Stimulated activated CD8-positive, alpha-beta memory T cell treated with anti-CD3 and anti-CD28 coated beads, Interleukin-2, amount 100 ng/mL, for 48 hours (primary cell): ENCODE data around the gene WWTR1.

ENCODE experiments used
- DNase-seq, 2 donors: peaks; one replicate each; pipeline ENCODE4 v3.0.0-alpha.2; 2020; ENCODE audit warnings: low read depth in 2 of 2

The WWTR1 gene

GRCh38 chr3:149534082-149534481 is 123.7 kb downstream of the WWTR1 start:
- DNase-seq = no peak

GRCh38 chr3:149532489-149533180 is 125.2 kb downstream of the WWTR1 start:
- DNase-seq = no peak

DNA sequence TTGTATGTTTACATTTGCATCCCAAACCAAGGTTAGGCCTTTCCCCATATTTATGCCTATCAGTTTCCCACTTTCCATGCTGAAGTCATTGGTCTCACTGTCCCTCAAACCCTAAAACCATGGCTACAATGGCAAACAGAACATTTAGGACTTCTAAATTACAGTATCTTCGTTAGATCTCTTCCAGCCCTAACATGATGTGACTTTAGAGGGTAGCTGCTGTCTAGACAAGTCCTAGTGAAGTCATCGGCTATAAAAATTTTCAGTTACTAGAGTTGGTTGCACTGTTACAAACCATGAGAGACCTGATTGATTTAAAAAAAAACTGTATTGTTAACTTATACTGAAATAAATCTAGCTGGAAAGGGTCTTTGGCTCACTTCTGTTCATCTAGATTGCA is 128.7 kb downstream of the WWTR1 start:
- no peak for DNase-seq

GRCh38 chr3:149528340-149528650 is 129.5 kb downstream of the WWTR1 start:
- DNase-seq = no peak

- DNase-seq = no peak
Observed at GRCh38 chr3:149527531-149528339, 130.1 kb downstream of the WWTR1 start.

DNA sequence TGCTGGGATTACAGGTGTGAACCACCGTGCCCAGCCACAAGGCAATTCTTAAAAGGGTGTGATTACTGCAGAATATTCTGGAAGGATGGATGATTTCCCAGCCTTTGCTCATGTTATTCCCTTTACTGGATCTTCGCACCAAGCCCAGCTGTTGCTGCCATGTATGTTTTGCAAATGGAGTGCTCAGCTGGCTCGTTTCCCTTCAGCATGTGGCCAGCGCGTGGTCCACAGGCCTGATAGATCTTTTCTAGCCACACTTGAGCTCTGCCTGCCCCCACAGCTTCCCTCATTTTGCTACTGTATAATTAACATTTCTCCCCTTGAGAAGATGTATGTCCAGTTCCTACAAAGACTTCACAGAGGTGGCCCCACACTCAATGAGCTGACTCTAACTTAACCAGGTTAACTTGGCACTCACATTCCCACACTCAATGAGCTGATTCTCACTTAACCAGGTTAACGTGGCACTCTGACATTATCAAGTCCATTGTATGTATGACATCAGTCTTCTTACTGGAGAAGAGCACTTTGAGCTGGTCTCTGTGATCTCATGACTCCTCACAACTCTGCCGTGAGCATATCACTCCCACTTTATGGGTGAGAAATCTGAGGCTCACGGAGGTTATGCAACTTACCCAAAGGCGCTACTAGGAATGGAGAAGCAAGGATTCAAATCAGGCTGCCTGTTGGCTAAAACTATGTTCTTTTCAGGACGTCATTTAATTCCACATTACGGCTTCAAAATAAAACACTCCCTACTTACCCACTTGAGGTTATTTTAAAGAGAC is 134.1 kb downstream of the WWTR1 start:
- no peak for DNase-seq

- DNase-seq = no peak
Observed at GRCh38 chr3:149519912-149520311, 137.9 kb downstream of the WWTR1 start.

DNA sequence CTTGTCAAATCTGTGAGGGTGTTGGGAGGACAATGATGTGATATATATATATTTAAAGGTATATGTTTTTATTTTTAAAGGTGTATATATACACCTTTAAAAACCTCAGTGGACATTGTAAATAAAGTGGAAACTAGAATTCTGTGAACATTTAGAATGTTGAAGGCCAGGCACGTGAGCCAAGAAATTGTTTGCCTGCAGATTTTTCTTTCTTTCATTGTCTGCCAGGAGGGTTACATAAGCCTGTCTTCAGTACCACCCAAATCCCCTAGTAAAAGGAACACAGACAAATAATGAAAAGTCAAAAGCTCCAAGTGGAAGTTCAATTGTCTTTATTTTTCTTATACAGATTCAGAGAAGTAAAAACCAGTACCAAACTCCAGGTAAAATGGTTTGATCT is 140.9 kb downstream of the WWTR1 start:
- DNase-seq = no peak

- DNase-seq = no peak
Observed at GRCh38 chr3:149515249-149515648, 142.6 kb downstream of the WWTR1 start.

GRCh38 chr3:149514471-149514870 is 143.4 kb downstream of the WWTR1 start:
- DNase-seq = no peak

- no peak for DNase-seq
Observed at GRCh38 chr3:149512073-149512782, 145.6 kb downstream of the WWTR1 start.

DNA sequence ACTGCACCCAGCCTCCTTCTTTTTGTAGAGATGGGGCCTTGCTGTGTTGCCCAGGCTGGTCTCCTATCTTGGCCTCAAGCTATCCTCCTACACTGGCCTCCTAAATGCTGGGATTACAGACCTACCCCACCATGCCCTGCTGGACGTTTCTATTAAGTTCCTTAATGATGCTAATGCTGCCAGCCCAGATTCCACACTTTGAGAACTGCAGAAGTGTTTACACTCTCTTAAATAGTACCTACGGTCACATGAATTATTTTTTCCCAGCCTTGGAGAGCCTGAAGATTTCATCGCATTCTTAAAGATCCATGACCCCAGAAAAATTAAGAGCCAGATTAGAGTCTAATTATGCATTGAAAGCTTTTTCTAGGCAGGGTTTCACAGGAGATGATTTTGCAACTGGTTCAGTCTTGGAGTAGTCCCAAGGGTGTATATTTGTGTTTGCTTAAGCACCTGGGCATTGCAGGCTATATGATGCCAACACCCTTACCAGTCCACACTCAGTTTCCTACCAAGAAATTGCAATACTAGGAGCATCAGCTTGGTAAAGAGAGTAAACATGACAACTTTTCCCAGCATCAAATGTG is 146.7 kb downstream of the WWTR1 start:
- DNase-seq = no peak

GRCh38 chr3:149510480-149510879 is 147.3 kb downstream of the WWTR1 start:
- no peak for DNase-seq

GRCh38 chr3:149509526-149509925 is 148.3 kb downstream of the WWTR1 start:
- DNase-seq = no peak

GRCh38 chr3:149507491-149508324 is 150.1 kb downstream of the WWTR1 start:
- no peak for DNase-seq

DNA sequence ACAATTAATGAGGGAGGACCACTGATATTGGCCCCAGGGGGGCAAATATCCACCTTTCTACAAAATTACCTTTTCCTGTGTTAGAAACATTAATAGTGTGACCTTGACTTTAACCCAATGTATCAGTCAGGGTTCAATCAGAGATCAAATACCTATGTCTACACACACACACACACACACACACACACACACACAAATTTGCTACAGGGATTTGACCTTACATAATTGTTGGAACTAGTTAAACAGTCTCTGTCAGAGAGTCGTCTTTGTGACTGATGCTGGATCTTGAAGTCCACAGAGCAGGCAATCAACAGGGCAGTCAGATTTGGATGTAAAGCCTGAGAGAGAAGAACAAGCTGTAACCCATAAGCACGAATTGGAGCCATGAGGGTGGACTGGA is 150.9 kb downstream of the WWTR1 start:
- DNase-seq = no peak

GRCh38 chr3:149506540-149506939 is 151.3 kb downstream of the WWTR1 start:
- no peak for DNase-seq

DNA sequence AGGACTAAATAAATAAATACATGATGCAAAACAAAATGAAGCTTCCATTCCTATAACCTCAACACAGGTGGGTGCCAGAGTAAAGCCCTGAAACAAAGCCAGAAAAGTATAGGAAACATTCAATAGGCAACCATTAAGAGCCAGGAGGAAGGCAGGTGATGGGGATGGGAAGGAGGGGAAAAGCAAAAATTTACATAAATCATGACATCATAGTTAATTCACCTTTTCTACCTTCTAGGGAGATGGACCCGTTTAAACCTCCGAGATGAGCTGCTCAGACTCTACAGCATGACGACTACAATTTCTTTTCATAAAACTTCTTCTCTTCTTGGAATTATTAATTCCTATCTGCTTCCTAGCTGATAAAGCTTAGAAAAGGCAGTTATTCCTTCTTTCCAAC is 155.4 kb downstream of the WWTR1 start:
- no peak for DNase-seq

- DNase-seq = no peak
Observed at GRCh38 chr3:149501524-149501923, 156.3 kb downstream of the WWTR1 start.

- DNase-seq = no peak
Observed at GRCh38 chr3:149497966-149498670, 159.7 kb downstream of the WWTR1 start.
